K562 (cell line): ENCODE data around the gene ZC3HAV1L.

ENCODE experiments used
- CBFA2T2 ChIP-seq: fragments of 450-650 bp; conservative IDR thresholded peaks from 2 replicates; pipeline ENCODE4 v1.6.1; 2017; ENCODE audit warnings: mild to moderate bottlenecking
- DMBX1 ChIP-seq: fragments of 250-450 bp; sonication (Bioruptor Pico); IDR thresholded peaks from 2 replicates; pipeline ENCODE4 v1.8.0; 2022; ENCODE audit warnings: inconsistent platforms, mild to moderate bottlenecking, moderate library complexity, borderline replicate concordance
- HDAC1 ChIP-seq, 2 experiments: fragments of 450-650 bp; IDR thresholded peaks; 2 replicates each; pipeline ENCODE4 v1.6.1; 2016 to 2017; ENCODE audit warnings: inconsistent platforms in 1 of 2, mild to moderate bottlenecking in 1 of 2, moderate library complexity in 1 of 2
- RAD21 ChIP-seq, 2 experiments: fragments of 250-450 bp in 1 of 2; fragments of 450-650 bp in 1 of 2; sonication (Bioruptor Pico) in 1 of 2; formaldehyde crosslinking in 1 of 2; IDR thresholded peaks in 1 of 2; conservative IDR thresholded peaks in 1 of 2; 2 replicates each; pipeline versions ENCODE4 v1.4.0 to v1.8.0; 2020 to 2022; ENCODE audit warnings: mild to moderate bottlenecking in 2 of 2, moderate library complexity in 1 of 2
- SRSF1 ChIP-seq: fragments of 200-400 bp; formaldehyde crosslinking; IDR thresholded peaks from 2 replicates; pipeline ENCODE4 v1.6.1; 2017; ENCODE audit warnings: mild to moderate bottlenecking, low read depth, low read length, moderate library complexity
- SRSF7 ChIP-seq: fragments of 200-400 bp; formaldehyde crosslinking; optimal IDR thresholded peaks from 2 replicates; pipeline ENCODE3; 2017; ENCODE audit warnings: mild to moderate bottlenecking, low read depth, low read length
- ZBTB7A ChIP-seq: IDR thresholded peaks from 2 replicates; pipeline ENCODE4 v1.6.1; 2011; ENCODE audit warnings: low read depth, mild to moderate bottlenecking, low read length, moderate library complexity, borderline replicate concordance; ENCODE audit not compliant: control insufficient read depth
- TF ChIP-seq, protein P1 (sequence below): sonication (generic); formaldehyde crosslinking; IDR thresholded peaks from 2 replicates; pipeline ENCODE4 v1.8.0; 2022; ENCODE audit warnings: missing genetic modification reagents, mild to moderate bottlenecking, borderline replicate concordance
- TF ChIP-seq, protein P2 (sequence below), 2 experiments: fragments of 450-650 bp in 1 of 2; sonication (generic) in 1 of 2; formaldehyde crosslinking in 1 of 2; IDR thresholded peaks; 2 replicates each; pipeline versions ENCODE4 v1.7.1 to v1.9.0; 2016 to 2022; ENCODE audit warnings: inconsistent platforms in 1 of 2, mild to moderate bottlenecking in 1 of 2, missing genetic modification reagents in 1 of 2
- TF ChIP-seq, protein P3 (sequence below), 3 experiments: IDR thresholded peaks in 2 of 3; conservative IDR thresholded peaks in 1 of 3; 2 replicates each; pipeline ENCODE4 v1.5.1; 2011 to 2012; ENCODE audit warnings: low read length in 3 of 3, mild to moderate bottlenecking in 3 of 3, control low read depth in 2 of 3, improper control_type of control experiment in 1 of 3, inconsistent platforms in 1 of 3, low read depth in 1 of 3, mixed read lengths in 1 of 3, moderate library complexity in 1 of 3; ENCODE audit not compliant: insufficient read depth in 2 of 3

DNA sequence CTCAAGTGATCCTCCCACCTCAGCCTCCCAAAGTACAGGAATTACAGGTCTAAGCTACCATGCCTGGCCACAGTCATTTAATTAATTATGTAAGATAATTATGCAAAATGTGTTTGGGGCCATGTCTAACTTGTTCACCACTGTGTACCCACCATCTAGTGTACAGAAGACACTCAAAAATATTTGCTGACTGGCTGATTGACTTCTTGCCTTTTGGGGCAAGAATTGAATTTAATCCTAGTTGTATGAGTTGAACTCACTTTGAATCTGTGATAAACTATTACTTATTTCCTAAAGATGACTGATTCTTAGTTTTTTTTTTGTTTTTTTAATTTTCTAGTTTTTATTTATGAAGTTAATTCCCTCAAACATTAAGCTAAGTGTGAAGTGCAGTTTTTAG lies 15.8 kb upstream of the ZC3HAV1L start:
- TF ChIP-seq CBFA2T2 = no peak
- no peak for TF ChIP-seq ZBTB7A
- TF ChIP-seq SRSF7 = no peak
- TF ChIP-seq SRSF1 = no peak
- no peak for TF ChIP-seq RAD21 (CRISPR knock-in tag; conservative IDR thresholded peaks at IDR 0.05 in 1 of 2, IDR thresholded peaks at IDR 0.05 in 1 of 2)
- TF ChIP-seq, protein P1, sequence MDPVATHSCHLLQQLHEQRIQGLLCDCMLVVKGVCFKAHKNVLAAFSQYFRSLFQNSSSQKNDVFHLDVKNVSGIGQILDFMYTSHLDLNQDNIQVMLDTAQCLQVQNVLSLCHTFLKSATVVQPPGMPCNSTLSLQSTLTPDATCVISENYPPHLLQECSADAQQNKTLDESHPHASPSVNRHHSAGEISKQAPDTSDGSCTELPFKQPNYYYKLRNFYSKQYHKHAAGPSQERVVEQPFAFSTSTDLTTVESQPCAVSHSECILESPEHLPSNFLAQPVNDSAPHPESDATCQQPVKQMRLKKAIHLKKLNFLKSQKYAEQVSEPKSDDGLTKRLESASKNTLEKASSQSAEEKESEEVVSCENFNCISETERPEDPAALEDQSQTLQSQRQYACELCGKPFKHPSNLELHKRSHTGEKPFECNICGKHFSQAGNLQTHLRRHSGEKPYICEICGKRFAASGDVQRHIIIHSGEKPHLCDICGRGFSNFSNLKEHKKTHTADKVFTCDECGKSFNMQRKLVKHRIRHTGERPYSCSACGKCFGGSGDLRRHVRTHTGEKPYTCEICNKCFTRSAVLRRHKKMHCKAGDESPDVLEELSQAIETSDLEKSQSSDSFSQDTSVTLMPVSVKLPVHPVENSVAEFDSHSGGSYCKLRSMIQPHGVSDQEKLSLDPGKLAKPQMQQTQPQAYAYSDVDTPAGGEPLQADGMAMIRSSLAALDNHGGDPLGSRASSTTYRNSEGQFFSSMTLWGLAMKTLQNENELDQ (CRISPR knock-in tag) = no peak
- TF ChIP-seq, protein P2, sequence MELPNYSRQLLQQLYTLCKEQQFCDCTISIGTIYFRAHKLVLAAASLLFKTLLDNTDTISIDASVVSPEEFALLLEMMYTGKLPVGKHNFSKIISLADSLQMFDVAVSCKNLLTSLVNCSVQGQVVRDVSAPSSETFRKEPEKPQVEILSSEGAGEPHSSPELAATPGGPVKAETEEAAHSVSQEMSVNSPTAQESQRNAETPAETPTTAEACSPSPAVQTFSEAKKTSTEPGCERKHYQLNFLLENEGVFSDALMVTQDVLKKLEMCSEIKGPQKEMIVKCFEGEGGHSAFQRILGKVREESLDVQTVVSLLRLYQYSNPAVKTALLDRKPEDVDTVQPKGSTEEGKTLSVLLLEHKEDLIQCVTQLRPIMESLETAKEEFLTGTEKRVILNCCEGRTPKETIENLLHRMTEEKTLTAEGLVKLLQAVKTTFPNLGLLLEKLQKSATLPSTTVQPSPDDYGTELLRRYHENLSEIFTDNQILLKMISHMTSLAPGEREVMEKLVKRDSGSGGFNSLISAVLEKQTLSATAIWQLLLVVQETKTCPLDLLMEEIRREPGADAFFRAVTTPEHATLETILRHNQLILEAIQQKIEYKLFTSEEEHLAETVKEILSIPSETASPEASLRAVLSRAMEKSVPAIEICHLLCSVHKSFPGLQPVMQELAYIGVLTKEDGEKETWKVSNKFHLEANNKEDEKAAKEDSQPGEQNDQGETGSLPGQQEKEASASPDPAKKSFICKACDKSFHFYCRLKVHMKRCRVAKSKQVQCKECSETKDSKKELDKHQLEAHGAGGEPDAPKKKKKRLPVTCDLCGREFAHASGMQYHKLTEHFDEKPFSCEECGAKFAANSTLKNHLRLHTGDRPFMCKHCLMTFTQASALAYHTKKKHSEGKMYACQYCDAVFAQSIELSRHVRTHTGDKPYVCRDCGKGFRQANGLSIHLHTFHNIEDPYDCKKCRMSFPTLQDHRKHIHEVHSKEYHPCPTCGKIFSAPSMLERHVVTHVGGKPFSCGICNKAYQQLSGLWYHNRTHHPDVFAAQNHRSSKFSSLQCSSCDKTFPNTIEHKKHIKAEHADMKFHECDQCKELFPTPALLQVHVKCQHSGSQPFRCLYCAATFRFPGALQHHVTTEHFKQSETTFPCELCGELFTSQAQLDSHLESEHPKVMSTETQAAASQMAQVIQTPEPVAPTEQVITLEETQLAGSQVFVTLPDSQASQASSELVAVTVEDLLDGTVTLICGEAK (IDR thresholded peaks at IDR 0.05) = no peak
- TF ChIP-seq, protein P2 (CRISPR knock-in tag; IDR thresholded peaks at IDR 0.05) = no peak
- TF ChIP-seq, protein P3, sequence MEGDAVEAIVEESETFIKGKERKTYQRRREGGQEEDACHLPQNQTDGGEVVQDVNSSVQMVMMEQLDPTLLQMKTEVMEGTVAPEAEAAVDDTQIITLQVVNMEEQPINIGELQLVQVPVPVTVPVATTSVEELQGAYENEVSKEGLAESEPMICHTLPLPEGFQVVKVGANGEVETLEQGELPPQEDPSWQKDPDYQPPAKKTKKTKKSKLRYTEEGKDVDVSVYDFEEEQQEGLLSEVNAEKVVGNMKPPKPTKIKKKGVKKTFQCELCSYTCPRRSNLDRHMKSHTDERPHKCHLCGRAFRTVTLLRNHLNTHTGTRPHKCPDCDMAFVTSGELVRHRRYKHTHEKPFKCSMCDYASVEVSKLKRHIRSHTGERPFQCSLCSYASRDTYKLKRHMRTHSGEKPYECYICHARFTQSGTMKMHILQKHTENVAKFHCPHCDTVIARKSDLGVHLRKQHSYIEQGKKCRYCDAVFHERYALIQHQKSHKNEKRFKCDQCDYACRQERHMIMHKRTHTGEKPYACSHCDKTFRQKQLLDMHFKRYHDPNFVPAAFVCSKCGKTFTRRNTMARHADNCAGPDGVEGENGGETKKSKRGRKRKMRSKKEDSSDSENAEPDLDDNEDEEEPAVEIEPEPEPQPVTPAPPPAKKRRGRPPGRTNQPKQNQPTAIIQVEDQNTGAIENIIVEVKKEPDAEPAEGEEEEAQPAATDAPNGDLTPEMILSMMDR (IDR thresholded peaks at IDR 0.05 in 2 of 3, conservative IDR thresholded peaks at IDR 0.05 in 1 of 3; ENCODE audit: insufficient read depth in 2 of 3, low read depth in 1 of 3, low read length in 3 of 3) = no peak
- no peak for TF ChIP-seq HDAC1 (IDR thresholded peaks at IDR 0.05)
- no peak for TF ChIP-seq DMBX1 (CRISPR knock-in tag)
